ENCODE results near the gene TOB2. TPM values are rescaled to one million over a fixed set of nuclear protein-coding genes. Genes with fewer than 3 reads are reported as not detected.
"Not testable (repeated sequence)": the region's sequence is repeated elsewhere in the genome, so short reads cannot be mapped to it uniquely, and the experiment has no call there.

TOB2 gene
- total RNA-seq, 1 donor from 2014 or later: 47.4 TPM

DNA sequence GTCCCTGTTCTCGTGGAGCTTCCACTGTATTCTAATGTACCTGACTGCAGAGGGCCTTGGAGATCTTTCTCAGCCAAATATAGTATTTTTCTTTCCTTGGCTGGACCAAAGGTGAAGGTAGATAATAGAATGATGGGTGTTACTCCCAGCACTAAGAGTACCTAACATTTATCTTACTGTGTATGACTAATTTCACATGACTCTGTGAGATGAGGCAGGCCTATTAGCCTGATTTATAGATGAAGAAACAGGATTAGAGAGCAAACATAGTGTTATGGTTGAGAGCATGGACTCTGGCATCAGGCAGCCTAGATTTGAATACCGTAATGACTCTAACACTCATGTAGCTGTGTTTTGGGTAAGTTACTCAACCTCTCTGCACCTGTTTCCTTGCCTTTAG is 25.0 kb upstream of the TOB2 start:
- peak overlapping the region; percentile 27 for H3K4me3 Mint-ChIP-seq
- DNase-seq (ENCODE audit: extremely low spot score, unreplicated experiment): no peak
- H3K27ac Mint-ChIP-seq: peak overlapping the region; percentile 99
- peaks cover 18% of the 10 kb centered on the region for H3K36me3 Mint-ChIP-seq
- H3K9me3 Mint-ChIP-seq: no peaks in the 10 kb centered on the region
- H3K27me3 Mint-ChIP-seq: no peaks in the 10 kb centered on the region
- H3K4me1 Mint-ChIP-seq (ENCODE audit: unreplicated experiment): peaks cover 28% of the 10 kb centered on the region
- TF ChIP-seq, protein P1, sequence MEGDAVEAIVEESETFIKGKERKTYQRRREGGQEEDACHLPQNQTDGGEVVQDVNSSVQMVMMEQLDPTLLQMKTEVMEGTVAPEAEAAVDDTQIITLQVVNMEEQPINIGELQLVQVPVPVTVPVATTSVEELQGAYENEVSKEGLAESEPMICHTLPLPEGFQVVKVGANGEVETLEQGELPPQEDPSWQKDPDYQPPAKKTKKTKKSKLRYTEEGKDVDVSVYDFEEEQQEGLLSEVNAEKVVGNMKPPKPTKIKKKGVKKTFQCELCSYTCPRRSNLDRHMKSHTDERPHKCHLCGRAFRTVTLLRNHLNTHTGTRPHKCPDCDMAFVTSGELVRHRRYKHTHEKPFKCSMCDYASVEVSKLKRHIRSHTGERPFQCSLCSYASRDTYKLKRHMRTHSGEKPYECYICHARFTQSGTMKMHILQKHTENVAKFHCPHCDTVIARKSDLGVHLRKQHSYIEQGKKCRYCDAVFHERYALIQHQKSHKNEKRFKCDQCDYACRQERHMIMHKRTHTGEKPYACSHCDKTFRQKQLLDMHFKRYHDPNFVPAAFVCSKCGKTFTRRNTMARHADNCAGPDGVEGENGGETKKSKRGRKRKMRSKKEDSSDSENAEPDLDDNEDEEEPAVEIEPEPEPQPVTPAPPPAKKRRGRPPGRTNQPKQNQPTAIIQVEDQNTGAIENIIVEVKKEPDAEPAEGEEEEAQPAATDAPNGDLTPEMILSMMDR (conservative IDR thresholded peaks at IDR 0.05): no peak

DNA sequence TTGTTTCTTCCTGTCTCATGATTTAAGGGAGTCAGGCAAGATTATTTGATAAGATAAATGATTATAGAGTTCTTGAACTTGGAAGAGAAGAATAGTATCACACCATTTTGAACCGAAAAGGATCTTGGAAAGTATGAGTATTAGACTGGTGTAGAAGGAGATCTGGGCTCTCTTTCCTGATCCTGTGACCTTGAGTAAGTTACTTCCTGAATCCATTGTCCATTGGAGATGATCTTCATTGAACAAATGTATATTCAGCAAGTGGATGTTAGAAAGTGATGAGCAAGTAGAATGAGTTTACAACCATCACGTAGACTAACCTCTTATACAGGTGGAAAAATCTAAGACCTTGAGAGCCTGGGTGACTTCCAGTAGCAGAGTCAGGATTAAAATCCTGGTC is 24.3 kb upstream of the TOB2 start:
- Mint-ChIP-seq H3K36me3 (peaks cover 18% of the 10 kb centered on the region), H3K27ac (peak overlapping the region; percentile 99), H3K9me3 (no peaks in the 10 kb centered on the region), H3K4me3 (peak overlapping the region; percentile 94), H3K4me1 (ENCODE audit: unreplicated experiment) (peaks cover 28% of the 10 kb centered on the region), H3K27me3 (no peaks in the 10 kb centered on the region)
- no peak for DNase-seq (ENCODE audit: extremely low spot score, unreplicated experiment)
- TF ChIP-seq, protein P1 (conservative IDR thresholded peaks at IDR 0.05): no peak

DNA sequence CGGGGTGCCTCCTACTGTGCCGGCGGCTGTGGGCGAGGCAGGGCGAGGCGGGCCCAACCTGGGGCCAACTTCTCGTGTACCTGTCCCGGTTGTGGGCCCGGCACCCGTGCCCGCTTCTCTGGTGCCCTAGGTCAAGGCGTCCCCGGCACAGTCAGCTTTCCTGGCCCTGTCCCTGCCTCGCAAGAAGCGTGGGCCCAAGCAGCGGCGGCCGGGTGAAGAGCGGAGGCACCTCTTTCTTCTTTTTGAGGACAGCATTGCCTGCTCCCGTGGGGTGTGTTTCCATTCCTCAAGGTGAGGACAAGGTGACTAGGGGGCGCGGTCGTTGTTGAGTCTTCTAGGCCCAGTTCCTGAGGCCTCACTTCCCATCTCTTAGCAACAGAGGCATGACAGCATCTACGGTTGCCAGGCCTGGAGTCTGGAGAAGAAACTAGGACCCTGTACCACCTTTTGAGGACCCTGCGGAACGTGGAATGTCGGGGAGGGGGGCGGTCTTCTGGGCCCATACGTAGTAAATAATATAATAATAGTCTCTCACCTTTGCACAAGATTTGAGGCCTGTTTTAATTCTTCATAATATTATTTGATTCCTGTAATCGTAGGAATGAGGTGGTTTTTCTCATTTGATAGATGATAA is 22.7 kb upstream of the TOB2 start:
- H3K27me3 Mint-ChIP-seq: no peaks in the 10 kb centered on the region
- H3K9me3 Mint-ChIP-seq: no peaks in the 10 kb centered on the region
- no peak for DNase-seq (ENCODE audit: extremely low spot score, unreplicated experiment)
- TF ChIP-seq, protein P1 (conservative IDR thresholded peaks at IDR 0.05): no peak
- H3K36me3 Mint-ChIP-seq: peaks cover 24% of the 10 kb centered on the region
- peak overlapping the region; percentile 94 for H3K4me3 Mint-ChIP-seq
- H3K4me1 Mint-ChIP-seq (ENCODE audit: unreplicated experiment): peaks cover 28% of the 10 kb centered on the region
- peak overlapping the region; percentile 99 for H3K27ac Mint-ChIP-seq

DNA sequence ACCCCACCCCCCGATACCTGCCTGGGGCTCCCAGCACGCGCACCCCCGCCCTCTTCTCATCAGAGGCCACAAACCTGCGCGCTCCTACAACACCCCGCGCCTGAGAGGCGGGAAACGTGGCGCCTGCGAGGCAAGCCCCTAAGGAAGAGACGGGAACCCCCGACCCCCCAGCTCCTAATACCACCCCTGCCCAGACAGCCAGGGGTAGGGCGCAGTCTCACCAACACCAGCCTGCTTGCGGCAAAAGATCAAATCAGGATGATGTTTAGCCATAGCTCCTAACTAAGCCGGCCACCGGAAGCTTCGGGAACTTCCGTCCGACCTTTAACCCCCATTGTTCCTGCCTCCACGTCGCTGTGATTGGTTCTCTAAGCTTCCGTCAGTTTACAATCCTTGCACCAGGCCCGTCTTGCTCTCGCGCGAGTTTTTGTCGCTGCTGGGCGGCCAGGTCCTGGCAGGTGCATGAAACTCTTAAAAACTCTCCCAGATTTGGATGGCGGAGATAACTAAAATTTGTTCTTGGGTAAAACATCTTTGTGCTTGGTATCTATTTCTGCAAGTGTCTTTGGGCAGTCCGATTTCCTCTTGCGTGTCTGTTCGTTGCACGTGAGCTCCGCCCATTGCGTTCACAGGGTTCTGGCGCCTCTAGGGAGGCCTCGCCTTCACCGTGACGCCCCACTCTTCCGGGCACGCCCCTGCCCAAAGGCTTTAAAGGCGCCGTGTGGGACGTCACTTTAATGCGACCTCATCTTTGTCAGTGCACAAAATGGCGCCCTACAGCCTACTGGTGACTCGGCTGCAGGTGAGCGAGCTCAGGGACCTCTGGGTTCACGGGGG is 22.0 kb upstream of the TOB2 start, which contains the start of the genes ACO2 and PHF5A:
TSS of gene ACO2 (plus strand) at position 737 of the 837 bp plus-strand sequence. CDS start at position 767, 30 bp downstream.
TSS of gene PHF5A (minus strand) at position 312 of the 837 bp plus-strand sequence. CDS start at position 273, 39 bp downstream.
- TF ChIP-seq, protein P1 (conservative IDR thresholded peaks at IDR 0.05): no peak
- Mint-ChIP-seq H3K36me3 (peaks cover 24% of the 10 kb centered on the region), H3K9me3 (no peaks in the 10 kb centered on the region), H3K4me3 (peak within 1 kb of the TSS; percentile 94), H3K27me3 (no peaks in the 10 kb centered on the region), H3K4me1 (ENCODE audit: unreplicated experiment) (peaks cover 23% of the 10 kb centered on the region), H3K27ac (peak within 1 kb of the TSS; percentile 99)
- peak; percentile 97 for DNase-seq (ENCODE audit: extremely low spot score, unreplicated experiment)

DNA sequence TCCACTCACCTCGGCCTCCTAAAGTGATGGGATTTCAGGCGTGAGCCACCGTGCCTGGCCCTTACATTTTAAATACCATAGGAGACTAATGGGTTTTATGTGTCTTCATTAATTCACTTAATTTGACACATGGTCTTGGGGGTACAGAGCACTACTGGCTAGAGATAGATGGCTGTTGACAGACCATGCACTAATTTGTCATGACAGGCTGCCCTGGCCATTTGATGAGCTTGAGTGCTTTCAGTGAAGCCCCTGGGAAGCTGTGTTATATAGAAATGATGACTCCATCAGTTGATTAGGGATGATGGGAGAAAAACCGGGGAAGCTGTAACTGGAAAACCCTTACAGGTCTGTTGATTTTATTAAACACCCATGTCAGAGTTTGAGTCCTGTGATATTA is 15.3 kb upstream of the TOB2 start:
- Mint-ChIP-seq H3K27ac (no peak overlapping the region), H3K9me3 (no peaks in the 10 kb centered on the region)
- TF ChIP-seq, protein P1 (conservative IDR thresholded peaks at IDR 0.05): no peak

DNA sequence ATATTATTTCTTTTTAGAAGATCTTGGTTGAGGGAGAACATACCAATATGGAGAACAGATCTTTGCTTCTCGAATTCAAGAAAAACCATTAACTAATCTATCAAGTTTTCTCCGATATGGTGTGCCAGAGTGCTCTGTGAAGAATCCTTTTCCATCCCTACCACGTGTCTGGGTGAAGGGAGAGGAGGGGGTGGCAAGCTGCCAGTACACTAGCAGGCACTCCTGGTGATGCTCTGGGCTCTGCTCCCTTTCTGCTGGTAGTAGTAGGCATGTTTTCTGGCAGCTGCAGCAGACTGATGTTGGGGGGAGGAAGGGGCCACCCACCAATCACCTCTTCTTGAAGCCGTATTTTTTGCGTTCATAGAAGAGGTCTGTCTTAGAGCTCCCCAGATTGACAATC is 13.5 kb upstream of the TOB2 start:
- H3K4me3 Mint-ChIP-seq; H3K27me3 Mint-ChIP-seq; H3K27ac Mint-ChIP-seq; H3K9me3 Mint-ChIP-seq; DNase-seq (ENCODE audit: extremely low spot score, unreplicated experiment); H3K4me1 Mint-ChIP-seq (ENCODE audit: unreplicated experiment): not testable (repeated sequence)
- H3K36me3 Mint-ChIP-seq: peaks cover 18% of the 10 kb centered on the region

More for the DNA sequence above, 15.3 kb upstream of the TOB2 start:
- Mint-ChIP-seq H3K4me3 (no peak overlapping the region), H3K4me1 (ENCODE audit: unreplicated experiment) (no peaks in the 10 kb centered on the region), H3K27me3 (no peaks in the 10 kb centered on the region), H3K36me3 (peaks cover 18% of the 10 kb centered on the region)
- no peak for DNase-seq (ENCODE audit: extremely low spot score, unreplicated experiment)

Measured in type B pancreatic cell (in vitro differentiated cells).